ENCODE results near the gene HES5.

GRCh38 chr1:2495026-2495425 lies 35.0 kb downstream of the HES5 start:
- TF ChIP-seq ZNF274 (IDR thresholded peaks at IDR 0.05; ENCODE audit: low read depth, low read length) = no peak
- no peak for TF ChIP-seq SUZ12 (IDR thresholded peaks at IDR 0.05; ENCODE audit: extremely low read depth, insufficient read depth, insufficient read length)

Measured in NT2/D1 (cell line).